ENCODE measurements around the gene RASGEF1B.

DNA sequence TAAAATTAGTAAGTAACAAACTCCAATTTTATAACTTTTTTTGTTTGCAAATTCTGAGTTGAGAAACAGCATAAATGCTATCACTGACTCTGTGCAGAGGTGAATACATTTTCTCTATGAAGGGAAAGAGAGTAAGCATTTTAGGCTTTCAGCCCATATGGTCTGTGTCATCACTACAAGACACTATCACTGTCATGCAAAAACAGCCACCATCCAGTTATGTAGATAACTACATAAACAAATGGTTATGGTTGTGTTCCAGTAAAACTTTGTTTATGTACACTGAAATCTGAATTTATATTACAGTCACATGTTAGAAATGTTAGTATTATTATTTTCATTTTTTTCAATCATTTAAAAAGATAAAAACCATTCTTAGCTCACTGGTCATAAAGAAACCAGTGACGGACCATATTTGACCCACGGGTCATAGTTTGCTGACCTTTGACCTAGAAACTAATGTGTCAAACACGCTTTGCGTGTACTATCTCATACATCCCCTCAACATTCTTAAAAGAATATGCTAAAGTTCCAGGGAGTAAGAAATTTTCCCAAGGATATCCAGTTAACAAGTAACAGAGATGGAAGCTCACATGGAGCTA lies 29.1 kb downstream of the RASGEF1B start:
- TF ChIP-seq, protein P1, sequence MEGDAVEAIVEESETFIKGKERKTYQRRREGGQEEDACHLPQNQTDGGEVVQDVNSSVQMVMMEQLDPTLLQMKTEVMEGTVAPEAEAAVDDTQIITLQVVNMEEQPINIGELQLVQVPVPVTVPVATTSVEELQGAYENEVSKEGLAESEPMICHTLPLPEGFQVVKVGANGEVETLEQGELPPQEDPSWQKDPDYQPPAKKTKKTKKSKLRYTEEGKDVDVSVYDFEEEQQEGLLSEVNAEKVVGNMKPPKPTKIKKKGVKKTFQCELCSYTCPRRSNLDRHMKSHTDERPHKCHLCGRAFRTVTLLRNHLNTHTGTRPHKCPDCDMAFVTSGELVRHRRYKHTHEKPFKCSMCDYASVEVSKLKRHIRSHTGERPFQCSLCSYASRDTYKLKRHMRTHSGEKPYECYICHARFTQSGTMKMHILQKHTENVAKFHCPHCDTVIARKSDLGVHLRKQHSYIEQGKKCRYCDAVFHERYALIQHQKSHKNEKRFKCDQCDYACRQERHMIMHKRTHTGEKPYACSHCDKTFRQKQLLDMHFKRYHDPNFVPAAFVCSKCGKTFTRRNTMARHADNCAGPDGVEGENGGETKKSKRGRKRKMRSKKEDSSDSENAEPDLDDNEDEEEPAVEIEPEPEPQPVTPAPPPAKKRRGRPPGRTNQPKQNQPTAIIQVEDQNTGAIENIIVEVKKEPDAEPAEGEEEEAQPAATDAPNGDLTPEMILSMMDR (conservative IDR thresholded peaks at IDR 0.05; ENCODE audit: low read length) = no peak
- TF ChIP-seq EZH2phosphoT487 (IDR thresholded peaks at IDR 0.05; ENCODE audit: borderline replicate concordance, low read depth, low read length) = no peak

Data from OCI-LY7 (cell line).